ENCODE results near the gene FLNC.

The FLNC gene

DNA sequence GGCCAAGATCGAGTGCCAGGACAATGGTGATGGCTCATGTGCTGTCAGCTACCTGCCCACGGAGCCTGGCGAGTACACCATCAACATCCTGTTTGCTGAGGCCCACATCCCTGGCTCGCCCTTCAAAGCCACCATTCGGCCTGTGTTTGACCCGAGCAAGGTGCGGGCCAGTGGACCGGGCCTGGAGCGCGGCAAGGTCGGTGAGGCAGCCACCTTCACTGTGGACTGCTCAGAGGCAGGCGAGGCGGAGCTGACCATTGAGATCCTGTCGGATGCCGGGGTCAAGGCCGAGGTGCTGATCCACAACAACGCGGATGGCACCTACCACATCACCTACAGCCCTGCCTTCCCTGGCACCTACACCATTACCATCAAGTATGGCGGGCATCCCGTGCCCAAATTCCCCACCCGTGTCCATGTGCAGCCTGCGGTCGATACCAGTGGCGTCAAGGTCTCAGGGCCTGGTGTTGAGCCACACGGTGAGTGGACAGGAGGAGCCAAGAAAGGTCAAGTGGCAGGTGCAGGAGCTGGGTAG is 14.6 kb downstream of the FLNC start:
- DNase-seq (ENCODE audit: low read depth in 2 of 2): no peak

DNA sequence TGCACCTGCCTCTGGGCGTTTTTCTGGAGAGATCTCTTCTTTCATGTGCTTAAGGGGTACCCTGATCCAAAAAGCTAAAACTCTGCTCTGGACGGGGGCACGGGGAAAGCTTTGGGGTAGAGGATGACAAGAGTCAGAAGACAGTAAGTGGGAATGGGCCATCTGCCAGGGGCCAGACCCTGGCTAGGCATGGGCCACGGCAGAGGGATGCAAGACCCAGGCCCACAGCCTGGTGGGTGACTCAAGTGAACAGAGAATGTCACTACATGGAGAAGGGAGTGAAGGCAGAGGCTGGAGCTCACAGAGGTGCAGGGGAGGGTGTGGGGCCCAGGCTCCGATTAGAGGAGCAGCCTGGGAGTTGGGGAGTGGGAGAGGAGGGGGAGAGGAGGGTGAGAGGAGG is 15.3 kb downstream of the FLNC start:
- no peak for DNase-seq (ENCODE audit: low read depth in 2 of 2)

DNA sequence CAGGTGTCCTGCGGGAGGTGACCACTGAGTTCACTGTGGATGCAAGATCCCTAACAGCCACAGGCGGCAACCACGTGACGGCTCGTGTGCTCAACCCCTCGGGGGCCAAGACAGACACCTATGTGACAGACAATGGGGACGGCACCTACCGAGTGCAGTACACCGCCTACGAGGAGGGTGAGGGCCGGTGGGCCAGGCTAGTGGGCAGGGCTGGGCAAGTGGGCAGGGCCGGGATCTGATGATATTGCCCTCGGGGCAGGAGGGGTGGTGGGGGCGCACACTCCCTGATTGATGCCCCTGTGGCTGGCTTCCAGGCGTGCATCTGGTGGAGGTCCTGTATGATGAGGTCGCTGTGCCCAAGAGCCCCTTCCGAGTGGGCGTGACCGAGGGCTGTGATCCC is 15.8 kb downstream of the FLNC start:
- DNase-seq (ENCODE audit: low read depth in 2 of 2): no peak

DNA sequence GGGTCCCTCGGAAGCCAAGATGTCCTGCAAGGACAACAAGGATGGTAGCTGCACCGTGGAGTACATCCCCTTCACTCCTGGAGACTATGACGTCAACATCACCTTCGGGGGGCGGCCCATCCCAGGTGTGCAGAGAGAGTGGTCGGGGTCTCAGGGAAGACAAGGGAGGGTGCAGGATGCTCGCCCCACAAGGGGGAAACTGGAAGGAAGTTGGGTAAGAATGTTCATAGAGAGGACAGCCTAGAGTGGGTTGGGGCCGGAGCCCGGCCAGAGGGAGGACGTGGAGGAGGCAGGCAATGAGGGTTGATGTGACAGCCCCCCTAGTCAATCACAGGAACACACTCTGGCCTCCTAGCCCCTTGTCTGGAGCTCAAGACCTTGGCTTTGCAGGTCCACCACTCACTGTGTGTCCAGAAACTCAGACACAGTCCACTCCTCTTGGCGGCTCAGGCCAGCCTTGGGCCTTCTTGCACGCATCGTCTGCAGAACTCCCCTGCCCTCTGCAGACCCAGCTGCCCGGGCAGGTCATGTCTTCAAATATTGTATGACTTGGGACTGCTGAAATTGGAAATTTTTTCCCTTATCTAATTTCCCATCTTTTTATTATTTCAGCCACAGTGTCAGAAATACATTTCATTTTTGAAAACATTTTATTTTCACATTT is 16.7 kb downstream of the FLNC start:
- DNase-seq (ENCODE audit: low read depth in 2 of 2): no peak

DNA sequence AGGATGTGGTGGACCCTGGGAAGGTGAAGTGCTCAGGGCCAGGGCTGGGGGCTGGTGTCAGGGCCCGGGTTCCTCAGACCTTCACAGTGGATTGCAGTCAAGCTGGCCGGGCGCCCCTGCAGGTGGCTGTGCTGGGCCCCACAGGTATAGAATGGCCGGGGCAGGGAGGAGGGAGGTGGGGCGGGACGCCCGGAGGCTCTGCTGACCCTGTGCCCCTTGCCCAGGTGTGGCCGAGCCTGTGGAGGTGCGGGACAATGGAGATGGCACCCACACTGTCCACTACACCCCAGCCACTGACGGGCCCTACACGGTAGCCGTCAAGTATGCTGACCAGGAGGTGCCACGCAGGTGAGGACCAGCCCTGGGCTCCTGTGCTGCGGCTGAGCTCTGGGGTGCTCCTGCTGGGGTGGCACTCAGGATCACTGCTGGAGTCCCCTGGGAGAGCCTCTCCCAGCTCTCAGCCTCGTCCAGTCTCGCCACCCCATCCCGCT is 17.6 kb downstream of the FLNC start:
- DNase-seq (ENCODE audit: low read depth in 2 of 2): no peak

DNA sequence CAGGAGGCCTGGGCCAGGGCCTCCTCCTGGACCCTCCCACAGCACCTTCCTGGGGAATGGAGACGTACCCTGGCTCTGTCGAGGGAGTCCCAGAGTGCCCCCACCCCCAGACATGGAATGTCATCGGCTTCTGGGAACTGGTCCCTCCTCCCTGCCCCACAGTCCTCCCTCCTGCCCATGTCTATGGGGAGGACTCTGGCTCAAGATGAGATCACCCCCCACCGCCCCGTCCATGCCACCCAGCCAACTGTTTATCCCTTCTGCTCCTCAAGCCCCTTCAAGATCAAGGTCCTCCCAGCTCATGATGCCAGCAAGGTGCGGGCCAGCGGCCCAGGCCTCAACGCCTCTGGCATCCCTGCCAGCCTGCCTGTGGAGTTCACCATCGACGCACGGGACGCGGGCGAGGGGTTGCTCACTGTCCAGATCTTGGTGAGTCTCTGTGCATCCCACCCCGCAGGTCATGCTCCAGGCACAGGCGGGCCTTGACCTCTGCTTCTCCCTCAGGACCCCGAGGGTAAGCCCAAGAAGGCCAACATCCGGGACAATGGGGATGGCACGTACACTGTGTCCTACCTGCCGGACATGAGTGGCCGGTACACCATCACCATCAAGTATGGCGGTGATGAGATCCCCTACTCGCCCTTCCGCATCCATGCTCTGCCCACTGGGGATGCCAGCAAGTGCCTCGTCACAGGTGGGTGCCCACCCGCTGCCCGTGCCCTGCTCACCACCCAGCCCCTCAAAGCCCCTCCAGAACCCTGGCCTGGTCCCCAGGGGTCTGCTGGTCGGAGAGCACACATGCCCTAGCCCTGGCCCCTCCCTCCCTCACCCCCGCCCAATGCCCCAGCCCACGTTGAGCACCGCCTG is 18.3 kb downstream of the FLNC start:
- no peak for DNase-seq (ENCODE audit: low read depth in 2 of 2)

DNA sequence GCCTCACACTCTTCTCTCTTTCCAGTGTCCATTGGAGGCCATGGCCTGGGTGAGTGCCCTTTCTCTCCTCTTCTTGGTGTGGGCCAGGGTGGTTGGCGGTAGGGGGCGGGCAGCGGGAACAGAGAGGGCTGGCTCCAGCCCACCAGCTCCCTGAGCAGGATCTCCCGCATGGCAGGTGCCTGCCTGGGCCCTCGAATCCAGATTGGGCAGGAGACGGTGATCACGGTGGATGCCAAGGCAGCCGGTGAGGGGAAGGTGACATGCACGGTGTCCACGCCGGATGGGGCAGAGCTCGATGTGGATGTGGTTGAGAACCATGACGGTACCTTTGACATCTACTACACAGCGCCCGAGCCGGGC is 18.9 kb downstream of the FLNC start:
- no peak for DNase-seq (ENCODE audit: low read depth in 2 of 2)

DNA sequence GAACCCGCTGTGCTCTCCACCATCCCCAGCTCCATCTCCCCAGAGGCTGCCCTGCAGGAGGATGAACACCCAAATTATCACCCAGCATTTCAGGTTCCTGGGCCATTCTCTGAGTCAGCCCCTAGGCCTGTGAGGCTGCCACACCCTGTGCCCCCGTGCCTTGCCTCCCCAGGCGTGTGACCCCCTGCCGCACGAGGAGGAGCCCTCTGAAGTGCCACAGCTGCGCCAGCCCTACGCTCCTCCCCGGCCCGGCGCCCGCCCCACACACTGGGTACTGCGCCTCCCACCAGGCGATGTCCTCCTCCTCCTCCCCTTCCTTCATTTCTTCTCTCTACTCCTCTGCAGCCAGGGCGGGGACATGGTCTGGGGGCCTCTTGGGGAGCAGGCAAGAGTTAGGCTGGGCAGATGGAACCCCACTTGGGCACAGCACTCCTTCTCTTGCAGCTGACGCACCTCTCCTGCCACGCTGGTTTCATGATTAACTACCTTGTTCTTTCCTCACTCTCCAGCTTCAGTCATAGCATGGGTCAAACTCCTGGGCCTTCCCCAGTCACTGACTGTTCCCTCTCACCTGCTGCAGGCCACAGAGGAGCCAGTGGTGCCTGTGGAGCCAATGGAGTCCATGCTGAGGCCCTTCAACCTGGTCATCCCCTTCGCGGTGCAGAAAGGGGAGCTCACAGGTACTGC is 19.7 kb downstream of the FLNC start:
- no peak for DNase-seq (ENCODE audit: low read depth in 2 of 2)

DNA sequence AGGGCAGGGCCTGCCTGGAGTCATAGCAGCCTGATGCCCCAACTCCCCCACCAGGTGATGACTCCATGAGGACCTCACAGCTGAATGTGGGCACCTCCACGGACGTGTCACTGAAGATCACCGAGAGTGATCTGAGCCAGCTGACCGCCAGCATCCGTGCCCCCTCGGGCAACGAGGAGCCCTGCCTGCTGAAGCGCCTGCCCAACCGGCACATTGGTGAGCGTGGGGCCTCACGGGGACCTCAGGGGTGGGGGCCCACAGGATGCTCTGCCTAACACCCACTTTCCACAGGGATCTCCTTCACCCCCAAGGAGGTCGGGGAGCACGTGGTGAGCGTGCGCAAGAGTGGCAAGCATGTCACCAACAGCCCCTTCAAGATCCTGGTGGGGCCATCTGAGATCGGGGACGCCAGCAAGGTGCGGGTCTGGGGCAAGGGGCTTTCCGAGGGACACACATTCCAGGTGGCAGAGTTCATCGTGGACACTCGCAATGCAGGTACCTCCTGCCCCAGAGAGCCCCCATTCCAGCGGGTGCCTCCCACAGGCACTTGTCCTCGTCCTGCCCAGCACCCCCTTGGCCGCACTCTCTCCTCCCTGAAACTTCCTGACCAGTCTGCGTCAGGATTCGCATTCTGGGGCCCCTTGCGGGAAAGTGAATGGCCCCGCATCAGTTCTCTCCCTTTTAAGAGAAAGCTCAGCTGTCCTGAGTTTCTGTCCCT is 22.5 kb downstream of the FLNC start:
- DNase-seq (ENCODE audit: low read depth in 2 of 2): no peak

DNA sequence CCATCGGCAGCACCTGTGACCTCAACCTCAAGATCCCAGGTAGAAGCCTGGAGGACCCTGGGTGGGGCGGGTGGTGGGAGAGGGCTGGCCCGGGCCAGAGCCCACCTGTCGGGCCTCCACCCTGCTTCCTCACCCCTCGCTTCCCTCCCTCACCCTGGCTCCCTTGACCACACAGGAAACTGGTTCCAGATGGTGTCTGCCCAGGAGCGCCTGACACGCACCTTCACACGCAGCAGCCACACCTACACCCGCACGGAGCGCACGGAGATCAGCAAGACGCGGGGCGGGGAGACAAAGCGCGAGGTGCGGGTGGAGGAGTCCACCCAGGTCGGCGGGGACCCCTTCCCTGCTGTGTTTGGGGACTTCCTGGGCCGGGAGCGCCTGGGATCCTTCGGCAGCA is 23.6 kb downstream of the FLNC start:
- no peak for DNase-seq (ENCODE audit: low read depth in 2 of 2)

DNA sequence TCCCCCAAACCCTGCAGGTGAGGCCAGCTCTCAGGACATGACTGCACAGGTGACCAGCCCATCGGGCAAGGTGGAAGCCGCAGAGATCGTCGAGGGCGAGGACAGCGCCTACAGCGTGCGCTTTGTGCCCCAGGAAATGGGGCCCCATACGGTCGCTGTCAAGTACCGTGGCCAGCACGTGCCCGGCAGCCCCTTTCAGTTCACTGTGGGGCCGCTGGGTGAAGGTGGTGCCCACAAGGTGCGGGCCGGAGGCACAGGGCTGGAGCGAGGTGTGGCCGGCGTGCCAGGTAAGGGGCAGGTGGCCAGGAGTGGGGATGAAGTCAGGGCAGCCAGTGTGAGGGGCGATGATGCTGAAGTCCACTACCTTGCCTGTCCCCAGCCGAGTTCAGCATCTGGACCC is 24.2 kb downstream of the FLNC start:
- DNase-seq (ENCODE audit: low read depth in 2 of 2): no peak

DNA sequence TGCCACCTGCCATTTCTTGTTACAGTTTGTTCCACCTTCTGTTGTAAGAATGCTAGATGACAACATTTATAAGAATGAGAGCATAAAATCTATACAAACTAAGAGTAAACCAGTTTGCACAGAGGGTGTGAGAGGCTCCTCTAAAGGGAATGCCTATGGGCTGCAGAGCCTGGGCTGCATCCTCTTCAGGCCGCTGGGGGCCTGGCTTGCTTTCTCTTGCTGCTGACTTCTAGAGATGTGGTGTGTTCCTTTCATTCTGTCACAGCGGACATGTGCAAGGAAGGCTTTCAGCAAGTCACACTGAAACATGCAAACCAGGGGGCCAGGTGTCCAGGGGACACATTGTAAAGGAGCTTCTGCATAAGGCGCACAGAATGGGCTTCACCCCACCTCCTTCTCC is 25.4 kb downstream of the FLNC start:
- DNase-seq (ENCODE audit: low read depth in 2 of 2): no peak

DNA sequence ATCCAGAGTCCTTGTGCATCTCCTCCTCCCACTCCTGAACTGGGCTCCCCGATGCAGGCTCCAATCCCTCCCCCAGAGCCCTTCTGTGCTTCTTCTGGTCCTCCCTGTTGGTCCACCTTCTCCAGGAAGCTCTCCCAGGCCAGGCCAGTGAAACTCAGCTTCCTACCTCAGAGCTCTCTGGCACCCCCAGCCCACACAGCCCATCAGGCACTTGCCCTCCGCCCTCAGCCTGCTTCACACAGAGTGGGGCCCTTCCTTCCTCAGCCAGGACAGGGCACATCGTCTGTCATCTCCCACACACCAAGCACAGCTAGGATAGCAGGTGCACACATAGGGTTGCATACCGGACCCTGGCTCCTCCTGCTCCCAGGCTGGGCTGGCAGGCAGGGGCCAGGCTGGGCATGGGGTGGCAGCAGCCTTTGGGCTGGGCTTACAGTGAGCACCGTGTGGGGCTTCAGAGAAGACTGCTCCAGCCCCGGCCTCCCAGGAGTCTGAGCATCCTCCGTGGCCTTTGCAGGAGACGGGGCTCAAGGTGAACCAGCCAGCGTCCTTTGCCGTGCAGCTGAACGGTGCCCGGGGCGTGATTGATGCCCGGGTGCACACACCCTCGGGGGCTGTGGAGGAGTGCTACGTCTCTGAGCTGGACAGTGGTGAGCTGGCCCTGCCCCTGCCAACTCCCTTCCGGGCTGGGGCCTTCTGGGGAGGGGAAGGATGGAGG is 26.0 kb downstream of the FLNC start:
- no peak for DNase-seq (ENCODE audit: low read depth in 2 of 2)

DNA sequence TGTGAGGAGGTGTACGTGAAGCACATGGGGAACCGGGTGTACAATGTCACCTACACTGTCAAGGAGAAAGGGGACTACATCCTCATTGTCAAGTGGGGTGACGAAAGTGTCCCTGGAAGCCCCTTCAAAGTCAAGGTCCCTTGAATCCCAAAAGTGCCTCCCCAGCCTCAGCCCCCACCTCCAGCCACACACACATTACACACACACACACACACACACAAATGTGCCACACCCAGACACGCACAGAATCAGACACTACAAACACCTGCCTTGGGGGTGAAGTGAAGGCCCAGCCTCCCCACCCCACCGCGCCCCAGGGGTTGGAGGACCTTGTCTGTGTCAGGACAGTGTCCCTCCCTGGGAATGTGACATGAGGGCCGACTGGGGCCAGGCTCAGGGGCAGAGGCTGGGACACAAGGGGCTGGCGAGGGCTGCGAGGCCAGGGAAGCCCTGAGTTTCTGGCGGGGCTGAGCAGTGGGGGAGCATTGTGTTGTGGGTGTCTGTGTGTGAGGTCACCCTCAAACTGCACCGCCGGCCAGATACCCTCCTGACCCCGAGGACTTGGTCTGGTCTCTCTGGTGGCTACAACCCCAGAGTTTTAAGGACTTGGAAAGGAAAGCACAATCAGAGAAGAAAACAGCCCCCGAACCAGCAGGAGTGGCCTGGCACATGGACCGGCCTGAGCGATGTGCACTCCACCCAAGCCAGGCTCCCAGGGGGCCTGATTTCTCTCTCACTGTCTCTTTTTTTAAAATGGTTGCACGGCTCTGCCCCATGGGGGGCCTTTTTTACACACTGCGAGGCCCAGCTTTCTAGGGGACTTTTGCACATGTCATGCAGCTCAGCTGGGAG is 28.4 kb downstream of the FLNC start:
- no peak for DNase-seq (ENCODE audit: low read depth in 2 of 2)

DNA sequence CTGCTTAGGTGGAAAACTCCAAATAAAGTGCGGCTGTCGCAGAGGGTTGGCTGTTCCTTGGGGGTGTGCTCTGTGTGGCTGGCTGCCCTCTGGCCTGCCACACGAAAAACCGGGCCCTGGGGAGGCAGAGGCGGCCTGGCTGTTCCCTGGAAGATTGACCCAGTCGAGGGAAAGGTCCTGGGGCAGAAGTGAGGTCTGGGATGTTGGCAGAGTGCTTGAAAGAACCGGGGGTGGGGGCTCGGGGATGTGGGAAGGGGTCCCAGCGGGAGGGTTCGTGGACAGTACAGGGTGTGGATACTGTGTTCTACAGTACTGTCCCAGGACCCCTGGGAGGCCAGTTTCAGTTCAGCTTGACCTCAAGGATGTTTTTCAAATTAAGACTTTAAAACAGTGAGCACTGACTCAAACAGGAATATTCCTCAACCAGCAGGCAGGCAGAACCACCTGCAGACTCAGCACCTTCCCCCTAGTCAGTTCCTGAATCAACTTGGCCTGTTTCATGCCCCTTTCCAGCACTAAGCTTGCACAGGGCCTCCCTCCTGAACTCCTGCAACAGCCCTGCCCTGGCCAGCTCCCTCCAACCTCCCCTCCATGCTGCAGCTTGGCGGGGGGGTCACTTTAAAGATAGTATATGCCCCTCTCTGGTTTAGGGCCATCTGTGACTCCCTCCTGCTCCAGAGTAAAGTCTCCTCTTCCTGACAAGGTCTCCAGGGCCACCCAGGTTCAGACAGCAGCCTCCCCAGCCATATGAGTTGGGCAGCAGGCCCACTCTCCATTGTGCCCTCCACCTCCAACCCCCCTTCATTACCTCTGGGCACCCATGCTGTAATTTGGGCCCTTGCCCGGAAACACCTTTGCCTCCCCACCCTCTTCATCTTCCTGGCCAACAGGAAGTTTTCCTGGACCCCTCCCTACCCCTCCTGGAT is 29.3 kb downstream of the FLNC start:
- DNase-seq (ENCODE audit: low read depth in 2 of 2): no peak

DNA sequence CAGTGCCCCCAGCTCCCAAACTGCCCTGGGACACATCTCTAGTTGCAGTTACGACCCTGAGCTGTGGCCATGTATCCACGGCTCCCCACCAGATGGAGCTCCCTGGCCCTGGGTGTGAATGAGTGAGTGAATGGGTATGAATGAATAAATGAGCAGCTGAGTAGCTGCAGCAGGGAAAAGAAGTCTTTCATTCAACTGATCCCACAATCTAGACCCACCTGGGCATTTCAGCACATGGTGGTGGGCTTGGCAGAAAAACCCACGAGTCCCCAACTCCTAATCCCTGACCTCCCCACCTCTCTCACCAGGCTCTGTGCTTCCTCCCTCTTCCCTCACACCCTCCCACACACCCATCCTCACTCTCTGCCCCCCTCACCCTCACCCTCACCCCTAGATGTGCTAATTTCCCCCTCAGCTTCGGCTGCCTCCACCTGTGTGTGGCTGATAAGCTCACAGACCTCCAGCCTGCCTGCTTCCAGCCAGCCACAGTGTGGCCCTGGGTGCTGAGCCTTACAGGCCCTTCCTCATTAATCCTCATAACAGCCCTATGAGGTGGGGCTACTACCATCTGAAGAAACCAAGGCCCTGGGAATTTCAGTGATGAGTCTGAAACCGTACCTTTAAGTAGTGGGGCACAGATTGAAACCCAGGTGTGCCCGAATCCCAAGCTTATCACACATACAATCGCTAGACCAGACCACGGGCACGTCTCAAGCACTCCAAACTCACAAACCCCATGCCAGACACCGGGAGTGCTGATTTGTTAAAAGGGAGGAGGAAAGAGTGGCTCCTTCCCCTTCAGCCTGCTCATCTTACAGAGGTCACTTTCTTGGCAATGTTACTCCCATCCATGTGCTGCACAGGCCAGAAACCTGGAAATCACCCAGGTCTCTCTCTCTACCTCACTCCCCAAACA is 30.2 kb downstream of the FLNC start:
- DNase-seq (ENCODE audit: low read depth in 2 of 2): no peak

DNA sequence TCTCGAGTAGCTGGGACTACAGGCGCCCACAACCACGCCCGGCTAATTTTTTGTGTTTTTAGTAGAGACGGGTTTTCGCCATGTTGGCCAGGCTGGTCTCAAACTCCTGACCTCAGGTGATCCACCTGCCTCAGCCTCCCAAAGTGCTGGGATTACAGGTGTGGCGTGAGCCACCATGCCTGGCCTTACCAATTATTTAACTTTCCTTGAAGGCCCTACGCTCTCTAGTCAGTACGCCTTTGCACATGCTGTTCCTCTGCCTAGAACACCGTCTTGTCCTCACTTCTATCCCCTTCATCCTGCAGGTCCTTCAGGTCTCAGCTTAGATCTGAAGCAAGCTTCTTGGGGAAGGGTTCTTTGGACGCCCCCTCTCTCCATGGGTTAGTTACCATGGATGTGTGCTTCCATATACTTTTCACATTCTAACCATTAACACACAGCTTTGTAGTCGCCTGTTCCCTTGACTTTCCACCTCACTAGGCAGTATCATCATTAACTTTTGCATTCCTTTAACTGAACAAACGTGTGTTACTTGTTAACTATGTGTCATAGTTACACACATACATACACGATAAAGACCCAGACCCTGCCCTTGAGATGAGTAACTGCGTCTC is 31.9 kb downstream of the FLNC start:
- DNase-seq (ENCODE audit: low read depth in 2 of 2): no peak

All from stimulated activated CD8-positive, alpha-beta memory T cell treated with anti-CD3 and anti-CD28 coated beads, Interleukin-7, amount 100 ng/mL, for 1 hour (primary cell).